HFFc6 (cell line): ENCODE results near the gene CDK14. TPM values are rescaled to one million over a fixed set of nuclear protein-coding genes. Genes with fewer than 3 reads are reported as not detected.

ENCODE experiments used
- DNase-seq: peaks from one replicate; pipeline ENCODE4 v3.0.0-alpha.2; 2018
- H3K27ac Mint-ChIP-seq: 2 replicates; pipeline ENCODE4 v1.8.0; 2020; ENCODE audit warnings: mild to moderate bottlenecking, mixed read lengths
- H3K27me3 Mint-ChIP-seq: 2 replicates; pipeline ENCODE4 v1.8.0; 2021; ENCODE audit warnings: mild to moderate bottlenecking, moderate library complexity, mixed read lengths; ENCODE audit not compliant: insufficient read depth
- H3K36me3 Mint-ChIP-seq: 2 replicates; pipeline ENCODE4 v1.8.0; 2021; ENCODE audit warnings: low read depth, mixed read lengths
- H3K4me1 Mint-ChIP-seq: 2 replicates; pipeline ENCODE4 v1.8.0; 2020; ENCODE audit warnings: low read depth, mixed read lengths
- H3K4me3 Mint-ChIP-seq: 2 replicates; pipeline ENCODE4 v1.8.0; 2020; ENCODE audit warnings: mild to moderate bottlenecking, moderate library complexity, mixed read lengths
- H3K9me3 Mint-ChIP-seq: 2 replicates; pipeline ENCODE4 v1.8.0; 2020; ENCODE audit warnings: mild to moderate bottlenecking, mixed read lengths
- total RNA-seq, 6 experiments: library from RNA; stranded (reverse); fragmentation: NEBNext Ultra II Directional; extraction: Animal tissue kit (Norgen Biotek cat#: 25700); gene quantifications; 2 replicates in 1 of 6; 3 replicates in 5 of 6; pipeline ENCODE4 v1.2.3, GENCODE V29; 2021
- TF ChIP-seq, protein P1 (sequence below): fragments of 200-600 bp; sonication (generic); IDR thresholded peaks from 2 replicates; pipeline ENCODE4 v1.5.0; 2021; ENCODE audit warnings: antibody characterized with exemption, mild to moderate bottlenecking

CDK14 gene
- total RNA-seq, 6 experiments from 2014 or later: 18.4 to 28.6 (median 27.2) TPM

GRCh38 chr7:90758933-90759562 lies 162.9 kb downstream of the CDK14 start:
- Mint-ChIP-seq H3K4me1 (peaks cover 31% of the 10 kb centered on the region), H3K9me3 (no peaks in the 10 kb centered on the region), H3K27ac (no peak overlapping the region), H3K4me3 (no peak overlapping the region), H3K27me3 (no peaks in the 10 kb centered on the region), H3K36me3 (no peaks in the 10 kb centered on the region)
- TF ChIP-seq, protein P1, sequence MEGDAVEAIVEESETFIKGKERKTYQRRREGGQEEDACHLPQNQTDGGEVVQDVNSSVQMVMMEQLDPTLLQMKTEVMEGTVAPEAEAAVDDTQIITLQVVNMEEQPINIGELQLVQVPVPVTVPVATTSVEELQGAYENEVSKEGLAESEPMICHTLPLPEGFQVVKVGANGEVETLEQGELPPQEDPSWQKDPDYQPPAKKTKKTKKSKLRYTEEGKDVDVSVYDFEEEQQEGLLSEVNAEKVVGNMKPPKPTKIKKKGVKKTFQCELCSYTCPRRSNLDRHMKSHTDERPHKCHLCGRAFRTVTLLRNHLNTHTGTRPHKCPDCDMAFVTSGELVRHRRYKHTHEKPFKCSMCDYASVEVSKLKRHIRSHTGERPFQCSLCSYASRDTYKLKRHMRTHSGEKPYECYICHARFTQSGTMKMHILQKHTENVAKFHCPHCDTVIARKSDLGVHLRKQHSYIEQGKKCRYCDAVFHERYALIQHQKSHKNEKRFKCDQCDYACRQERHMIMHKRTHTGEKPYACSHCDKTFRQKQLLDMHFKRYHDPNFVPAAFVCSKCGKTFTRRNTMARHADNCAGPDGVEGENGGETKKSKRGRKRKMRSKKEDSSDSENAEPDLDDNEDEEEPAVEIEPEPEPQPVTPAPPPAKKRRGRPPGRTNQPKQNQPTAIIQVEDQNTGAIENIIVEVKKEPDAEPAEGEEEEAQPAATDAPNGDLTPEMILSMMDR: no peak
- DNase-seq: no peak

DNA sequence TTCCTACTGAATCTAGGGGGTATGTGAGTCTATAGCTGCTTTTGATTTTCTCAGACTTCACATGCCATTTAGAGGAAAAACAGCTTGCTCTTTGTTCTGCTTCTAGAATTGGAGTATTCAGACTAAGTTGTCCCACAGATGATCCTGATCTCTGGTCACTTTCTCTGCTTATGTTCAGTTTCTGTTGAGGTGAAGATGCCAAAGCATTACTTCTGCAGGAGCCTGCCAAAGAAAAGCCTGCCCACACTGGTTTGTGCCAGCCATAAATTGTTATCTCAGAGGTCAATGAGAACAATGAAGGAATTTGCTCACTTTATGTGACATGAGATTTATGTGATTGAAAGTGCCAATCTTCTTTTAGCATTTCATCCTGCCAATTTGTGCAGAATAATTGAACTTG lies 163.6 kb downstream of the CDK14 start:
- Mint-ChIP-seq H3K27me3 (no peaks in the 10 kb centered on the region), H3K36me3 (no peaks in the 10 kb centered on the region), H3K9me3 (no peaks in the 10 kb centered on the region), H3K4me3 (no peak overlapping the region), H3K27ac (no peak overlapping the region), H3K4me1 (peaks cover 38% of the 10 kb centered on the region)
- no peak for DNase-seq
- TF ChIP-seq, protein P1: no peak

GRCh38 chr7:90760892-90761291 lies 164.8 kb downstream of the CDK14 start:
- Mint-ChIP-seq H3K27ac (no peak overlapping the region), H3K4me1 (peaks cover 48% of the 10 kb centered on the region), H3K36me3 (no peaks in the 10 kb centered on the region), H3K9me3 (no peaks in the 10 kb centered on the region), H3K4me3 (no peak overlapping the region), H3K27me3 (no peaks in the 10 kb centered on the region)
- TF ChIP-seq, protein P1: no peak
- DNase-seq: no peak

GRCh38 chr7:90761584-90761983 lies 165.5 kb downstream of the CDK14 start:
- DNase-seq: no peak
- H3K27me3 Mint-ChIP-seq: no peaks in the 10 kb centered on the region
- peaks cover 55% of the 10 kb centered on the region for H3K4me1 Mint-ChIP-seq
- H3K27ac Mint-ChIP-seq: no peak overlapping the region
- H3K4me3 Mint-ChIP-seq: no peak overlapping the region
- TF ChIP-seq, protein P1: no peak
- no peaks in the 10 kb centered on the region for H3K9me3 Mint-ChIP-seq
- H3K36me3 Mint-ChIP-seq: no peaks in the 10 kb centered on the region

GRCh38 chr7:90763108-90763507 lies 167.0 kb downstream of the CDK14 start:
- Mint-ChIP-seq H3K27ac (no peak overlapping the region), H3K36me3 (no peaks in the 10 kb centered on the region), H3K9me3 (no peaks in the 10 kb centered on the region), H3K4me1 (peaks cover 64% of the 10 kb centered on the region), H3K27me3 (no peaks in the 10 kb centered on the region; the same call in 1 of the 2 replicates), H3K4me3 (no peak overlapping the region)
- TF ChIP-seq, protein P1: no peak
- no peak for DNase-seq
